Naive thymus-derived CD8-positive, alpha-beta T cell (primary cell): ENCODE results near the gene UCK2. TPM values are rescaled to one million over a fixed set of nuclear protein-coding genes. Genes with fewer than 3 reads are reported as not detected.

Experiments
- ATAC-seq, 2 donors: fragments of 150-1000 bp; cut with Tn5 transposase in 1 of 2; sonication (Bioruptor Pico), chemical (Tn5 transposase) in 1 of 2; 1 replicate in 1 of 2; 2 replicates in 1 of 2; pipeline ENCODE4 v1.10.0; 2021; ENCODE audit warnings: mild to moderate bottlenecking in 2 of 2, moderate library complexity in 2 of 2
- POLR2A ChIA-PET: fragments of 350-600 bp; sonication (Branson Sonifier 250); formaldehyde crosslinking; loops from one replicate; lab custom pipeline; 2021; ENCODE audit warnings: antibody characterized with exemption; lab: Charles Lee
- DNase-seq, 10 donors: peaks; one replicate each; pipeline versions ENCODE4 v3.0.0 to v3.0.0-alpha.2; 2020 to 2022
- H3K27ac Mint-ChIP-seq, 10 donors: one replicate each; pipeline ENCODE4 v1.8.0; 2020 to 2022; ENCODE audit warnings: mild to moderate bottlenecking in 10 of 10, mixed read lengths in 10 of 10, moderate library complexity in 4 of 10, inconsistent platforms in 1 of 10
- H3K27me3 Mint-ChIP-seq, 5 donors: one replicate each; pipeline ENCODE4 v1.8.0; 2021 to 2022; ENCODE audit warnings: mixed read lengths in 5 of 5
- H3K36me3 Mint-ChIP-seq, 3 donors: one replicate each; pipeline ENCODE4 v1.8.0; 2020 to 2022; ENCODE audit warnings: mixed read lengths in 3 of 3, mild to moderate bottlenecking in 2 of 3, inconsistent platforms in 1 of 3
- H3K4me1 Mint-ChIP-seq, 4 donors: one replicate each; pipeline ENCODE4 v1.8.0; 2021 to 2022; ENCODE audit warnings: mixed read lengths in 4 of 4
- H3K4me3 Mint-ChIP-seq, 10 donors: one replicate each; pipeline ENCODE4 v1.8.0; 2020 to 2022; ENCODE audit warnings: mild to moderate bottlenecking in 10 of 10, mixed read lengths in 10 of 10, moderate library complexity in 6 of 10, inconsistent platforms in 1 of 10
- H3K9me3 Mint-ChIP-seq, 9 donors: one replicate each; pipeline ENCODE4 v1.8.0; 2020 to 2022; ENCODE audit warnings: mixed read lengths in 9 of 9, mild to moderate bottlenecking in 3 of 9, inconsistent platforms in 1 of 9, moderate library complexity in 1 of 9
- polyA plus RNA-seq, 3 donors: library from polyadenylated mRNA; unstranded; fragments of 300-500 nt; fragmentation: Illumina TruSeq; gene quantifications; one replicate each; pipeline ENCODE4 v1.2.3, GENCODE V29; 2021
- total RNA-seq, 8 experiments: library from RNA in 2 of 8; stranded (reverse) in 2 of 8; gene quantifications; one replicate each; pipeline ENCODE4 v1.2.3 and lab custom pipeline; 2021 to 2026

Gene UCK2
- total and polyA plus RNA-seq, 5 experiments from 2014 or later, result 1.1 to 5.3 (median 2.3) TPM

GRCh38 chr1:165887877-165888551, 60.6 kb downstream of the UCK2 start:
- H3K4me1 Mint-ChIP-seq, result peaks cover 0 to 2% (median 0%) of the 10 kb centered on the region in 4 donors
- DNase-seq (no peak), ATAC-seq (no peak)
- no peaks in the 10 kb centered on the region for H3K9me3 Mint-ChIP-seq
- POLR2A ChIA-PET, result interaction anchor here (0.7 kb wide), 1 partner anchor 601 kb away, joined by 3 read pairs; no protein-coding TSS in a partner anchor
- no peak overlapping the region for H3K4me3 Mint-ChIP-seq
- H3K27me3 Mint-ChIP-seq, result peaks cover 0 to 3% (median 0%) of the 10 kb centered on the region in 5 donors
- peak overlapping the region in 1 of 10 donors; percentile 43 for H3K27ac Mint-ChIP-seq
- peaks cover 0 to 8% (median 2%) of the 10 kb centered on the region in 3 donors for H3K36me3 Mint-ChIP-seq

GRCh38 chr1:165888552-165888920, 61.1 kb downstream of the UCK2 start:
- peaks cover 0 to 3% (median 0%) of the 10 kb centered on the region in 5 donors for H3K27me3 Mint-ChIP-seq
- ATAC-seq (no peak), DNase-seq (no peak)
- H3K4me1 Mint-ChIP-seq, result peaks cover 0 to 2% (median 0%) of the 10 kb centered on the region in 4 donors
- no peak overlapping the region for H3K4me3 Mint-ChIP-seq
- H3K9me3 Mint-ChIP-seq, result no peaks in the 10 kb centered on the region
- peaks cover 0 to 8% (median 2%) of the 10 kb centered on the region in 3 donors for H3K36me3 Mint-ChIP-seq
- no peak overlapping the region for H3K27ac Mint-ChIP-seq
- POLR2A ChIA-PET, result interaction anchor here (0.7 kb wide), 1 partner anchor 601 kb away, joined by 3 read pairs; no protein-coding TSS in a partner anchor

- H3K4me1 Mint-ChIP-seq, result no peaks in the 10 kb centered on the region
- no peak for DNase-seq
- H3K4me3 Mint-ChIP-seq, result no peak overlapping the region
- no peak for ATAC-seq
- H3K27me3 Mint-ChIP-seq, result peaks cover 0 to 3% (median 0%) of the 10 kb centered on the region in 5 donors
- no peak overlapping the region for H3K27ac Mint-ChIP-seq
- peaks cover 0 to 8% (median 2%) of the 10 kb centered on the region in 3 donors for H3K36me3 Mint-ChIP-seq
- POLR2A ChIA-PET, result no interaction called here
- H3K9me3 Mint-ChIP-seq, result no peaks in the 10 kb centered on the region
Observed at GRCh38 chr1:165890684-165891083, 63.3 kb downstream of the UCK2 start.

GRCh38 chr1:165891111-165891860, 63.9 kb downstream of the UCK2 start:
- H3K27ac Mint-ChIP-seq, result no peak overlapping the region
- peaks cover 0 to 2% (median 0%) of the 10 kb centered on the region in 5 donors for H3K27me3 Mint-ChIP-seq
- H3K9me3 Mint-ChIP-seq, result no peaks in the 10 kb centered on the region
- H3K4me3 Mint-ChIP-seq, result no peak overlapping the region
- POLR2A ChIA-PET, result no interaction called here
- DNase-seq (no peak), ATAC-seq (no peak)
- H3K36me3 Mint-ChIP-seq, result peaks cover 0 to 8% (median 2%) of the 10 kb centered on the region in 3 donors
- H3K4me1 Mint-ChIP-seq, result no peaks in the 10 kb centered on the region

- H3K27me3 Mint-ChIP-seq, result peaks cover 0 to 2% (median 0%) of the 10 kb centered on the region in 5 donors
- H3K4me3 Mint-ChIP-seq, result no peak overlapping the region
- H3K4me1 Mint-ChIP-seq, result peaks cover 0 to 2% (median 0%) of the 10 kb centered on the region in 4 donors
- POLR2A ChIA-PET, result no interaction called here
- peak overlapping the region in 1 of 10 donors; percentile 3 for H3K27ac Mint-ChIP-seq
- no peak for DNase-seq
- H3K36me3 Mint-ChIP-seq, result peaks cover 0 to 8% (median 2%) of the 10 kb centered on the region in 3 donors
- ATAC-seq, result no peak
- no peaks in the 10 kb centered on the region for H3K9me3 Mint-ChIP-seq
Observed at GRCh38 chr1:165892935-165893334, 65.5 kb downstream of the UCK2 start.

GRCh38 chr1:165893507-165893906, 66.1 kb downstream of the UCK2 start:
- Mint-ChIP-seq H3K36me3 (peaks cover 0 to 8% (median 2%) of the 10 kb centered on the region in 3 donors), H3K4me3 (no peak overlapping the region), H3K27ac (no peak overlapping the region), H3K4me1 (peaks cover 0 to 2% (median 0%) of the 10 kb centered on the region in 4 donors), H3K27me3 (peaks cover 0 to 2% (median 0%) of the 10 kb centered on the region in 5 donors), H3K9me3 (no peaks in the 10 kb centered on the region)
- DNase-seq (no peak), ATAC-seq (no peak)
- POLR2A ChIA-PET, result no interaction called here

GRCh38 chr1:165894591-165894990, 67.2 kb downstream of the UCK2 start:
- no peak for ATAC-seq
- H3K36me3 Mint-ChIP-seq, result peaks cover 0 to 8% (median 2%) of the 10 kb centered on the region in 3 donors
- no peaks in the 10 kb centered on the region for H3K9me3 Mint-ChIP-seq
- peaks cover 0 to 2% (median 0%) of the 10 kb centered on the region in 5 donors for H3K27me3 Mint-ChIP-seq
- H3K4me1 Mint-ChIP-seq, result peaks cover 0 to 2% (median 0%) of the 10 kb centered on the region in 4 donors
- H3K4me3 Mint-ChIP-seq, result no peak overlapping the region
- DNase-seq, result no peak
- POLR2A ChIA-PET, result no interaction called here
- no peak overlapping the region for H3K27ac Mint-ChIP-seq

GRCh38 chr1:165895451-165895871, 68.0 kb downstream of the UCK2 start:
- ATAC-seq, result no peak
- peaks cover 0 to 2% (median 0%) of the 10 kb centered on the region in 4 donors for H3K4me1 Mint-ChIP-seq
- no peak overlapping the region for H3K27ac Mint-ChIP-seq
- DNase-seq, result no peak
- POLR2A ChIA-PET, result no interaction called here
- H3K9me3 Mint-ChIP-seq, result no peaks in the 10 kb centered on the region
- no peak overlapping the region for H3K4me3 Mint-ChIP-seq
- H3K36me3 Mint-ChIP-seq, result peaks cover 0 to 6% (median 2%) of the 10 kb centered on the region in 3 donors
- peaks cover 0 to 2% (median 0%) of the 10 kb centered on the region in 5 donors for H3K27me3 Mint-ChIP-seq

GRCh38 chr1:165896277-165896676, 68.9 kb downstream of the UCK2 start:
- DNase-seq, result no peak
- H3K27me3 Mint-ChIP-seq, result peaks cover 0 to 2% (median 0%) of the 10 kb centered on the region in 5 donors
- ATAC-seq, result no peak
- H3K4me3 Mint-ChIP-seq, result no peak overlapping the region
- peaks cover 0 to 3% (median 1%) of the 10 kb centered on the region in 4 donors for H3K4me1 Mint-ChIP-seq
- no peak overlapping the region for H3K27ac Mint-ChIP-seq
- H3K36me3 Mint-ChIP-seq, result peaks cover 0 to 2% (median 1%) of the 10 kb centered on the region in 3 donors
- POLR2A ChIA-PET, result no interaction called here
- no peaks in the 10 kb centered on the region for H3K9me3 Mint-ChIP-seq

GRCh38 chr1:165897326-165898303, 70.2 kb downstream of the UCK2 start:
- POLR2A ChIA-PET, result no interaction called here
- DNase-seq (no peak), ATAC-seq (no peak)
- Mint-ChIP-seq H3K4me1 (peaks cover 0 to 3% (median 1%) of the 10 kb centered on the region in 4 donors), H3K4me3 (no peak overlapping the region), H3K9me3 (no peaks in the 10 kb centered on the region), H3K27ac (peak overlapping the region in 2 of 10 donors; percentile 32 to 54), H3K27me3 (no peaks in the 10 kb centered on the region), H3K36me3 (no peaks in the 10 kb centered on the region)

GRCh38 chr1:165898837-165899236, 71.4 kb downstream of the UCK2 start:
- H3K9me3 Mint-ChIP-seq, result no peaks in the 10 kb centered on the region
- DNase-seq, result no peak
- H3K4me3 Mint-ChIP-seq, result no peak overlapping the region
- POLR2A ChIA-PET, result no interaction called here
- H3K27me3 Mint-ChIP-seq, result no peaks in the 10 kb centered on the region
- H3K27ac Mint-ChIP-seq, result no peak overlapping the region
- peaks cover 0 to 5% (median 0%) of the 10 kb centered on the region in 3 donors for H3K36me3 Mint-ChIP-seq
- no peak for ATAC-seq
- H3K4me1 Mint-ChIP-seq, result peaks cover 0 to 5% (median 1%) of the 10 kb centered on the region in 4 donors

- Mint-ChIP-seq H3K4me1 (peaks cover 0 to 5% (median 1%) of the 10 kb centered on the region in 4 donors), H3K4me3 (no peak overlapping the region), H3K27me3 (no peaks in the 10 kb centered on the region), H3K9me3 (no peaks in the 10 kb centered on the region), H3K36me3 (peaks cover 0 to 5% (median 0%) of the 10 kb centered on the region in 3 donors), H3K27ac (no peak overlapping the region)
- DNase-seq, result no peak
- POLR2A ChIA-PET, result no interaction called here
- ATAC-seq, result no peak
Observed at GRCh38 chr1:165899461-165899941, 72.1 kb downstream of the UCK2 start.
